ENCODE data around the gene COA8.

The COA8 gene

DNA sequence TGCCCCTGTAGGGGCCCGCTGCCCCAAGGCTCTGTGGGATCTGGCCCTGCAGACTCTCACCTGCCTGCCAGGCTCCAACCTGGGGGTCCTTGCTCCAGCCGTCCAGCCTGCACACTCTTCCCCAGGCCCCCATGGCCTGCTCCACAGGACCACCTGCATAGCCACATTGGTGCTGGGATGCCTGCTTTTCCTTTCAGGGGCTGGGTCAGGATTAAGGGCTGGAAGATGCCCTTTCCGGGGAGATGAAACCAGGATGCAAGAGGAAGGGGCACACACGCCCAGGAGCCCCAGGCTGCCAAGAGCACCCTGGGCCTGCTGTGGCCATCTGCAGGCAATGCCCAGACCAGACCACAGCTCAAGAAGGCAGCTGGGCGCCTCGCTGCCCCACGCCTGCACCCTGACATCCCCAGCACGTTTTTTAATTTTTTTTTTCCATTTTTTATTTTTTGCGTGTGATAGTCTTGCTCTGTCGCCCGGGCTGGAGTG lies 15.3 kb upstream of the COA8 start:
- DNase-seq (ENCODE audit: low read depth): no peak
- TF ChIP-seq, protein P1, sequence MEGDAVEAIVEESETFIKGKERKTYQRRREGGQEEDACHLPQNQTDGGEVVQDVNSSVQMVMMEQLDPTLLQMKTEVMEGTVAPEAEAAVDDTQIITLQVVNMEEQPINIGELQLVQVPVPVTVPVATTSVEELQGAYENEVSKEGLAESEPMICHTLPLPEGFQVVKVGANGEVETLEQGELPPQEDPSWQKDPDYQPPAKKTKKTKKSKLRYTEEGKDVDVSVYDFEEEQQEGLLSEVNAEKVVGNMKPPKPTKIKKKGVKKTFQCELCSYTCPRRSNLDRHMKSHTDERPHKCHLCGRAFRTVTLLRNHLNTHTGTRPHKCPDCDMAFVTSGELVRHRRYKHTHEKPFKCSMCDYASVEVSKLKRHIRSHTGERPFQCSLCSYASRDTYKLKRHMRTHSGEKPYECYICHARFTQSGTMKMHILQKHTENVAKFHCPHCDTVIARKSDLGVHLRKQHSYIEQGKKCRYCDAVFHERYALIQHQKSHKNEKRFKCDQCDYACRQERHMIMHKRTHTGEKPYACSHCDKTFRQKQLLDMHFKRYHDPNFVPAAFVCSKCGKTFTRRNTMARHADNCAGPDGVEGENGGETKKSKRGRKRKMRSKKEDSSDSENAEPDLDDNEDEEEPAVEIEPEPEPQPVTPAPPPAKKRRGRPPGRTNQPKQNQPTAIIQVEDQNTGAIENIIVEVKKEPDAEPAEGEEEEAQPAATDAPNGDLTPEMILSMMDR (conservative IDR thresholded peaks at IDR 0.05; ENCODE audit: control insufficient read depth, insufficient read depth, low read depth, low read length): no peak

DNA sequence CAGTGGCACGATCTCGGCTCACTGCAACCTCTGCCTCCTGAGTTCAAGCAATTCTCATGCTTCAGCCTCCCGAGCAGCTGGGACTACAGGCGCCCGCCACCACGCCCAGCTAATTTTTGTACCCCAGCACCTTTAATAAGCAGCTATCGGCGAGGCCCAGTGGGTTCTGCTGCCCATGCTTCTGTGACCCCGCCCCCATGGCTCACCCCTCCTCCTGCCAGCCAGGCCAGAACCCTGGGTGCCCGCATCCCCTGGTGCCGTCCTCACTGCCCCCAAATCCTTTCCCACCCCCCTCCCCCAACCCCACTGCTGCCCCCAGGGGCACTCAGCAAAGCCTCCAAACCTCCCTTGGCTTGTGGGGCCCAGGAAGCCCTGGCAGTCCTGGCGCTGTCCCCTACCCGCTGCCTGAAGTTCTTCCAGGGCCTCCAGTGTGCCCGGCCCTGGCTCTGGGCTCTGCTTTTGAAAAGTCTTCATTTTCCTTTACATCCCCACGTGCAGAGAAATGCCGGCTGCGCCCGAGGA lies 14.8 kb upstream of the COA8 start:
- no peak overlapping the region for H3K4me3 ChIP-seq (ENCODE audit: control insufficient read depth, low read depth, low read length)
- DNase-seq (ENCODE audit: low read depth): no peak
- TF ChIP-seq, protein P1 (conservative IDR thresholded peaks at IDR 0.05; ENCODE audit: control insufficient read depth, insufficient read depth, low read depth, low read length): no peak

More for the DNA sequence above, 15.3 kb upstream of the COA8 start:
- H3K4me3 ChIP-seq (ENCODE audit: control insufficient read depth, low read depth, low read length): no peak overlapping the region

DNA sequence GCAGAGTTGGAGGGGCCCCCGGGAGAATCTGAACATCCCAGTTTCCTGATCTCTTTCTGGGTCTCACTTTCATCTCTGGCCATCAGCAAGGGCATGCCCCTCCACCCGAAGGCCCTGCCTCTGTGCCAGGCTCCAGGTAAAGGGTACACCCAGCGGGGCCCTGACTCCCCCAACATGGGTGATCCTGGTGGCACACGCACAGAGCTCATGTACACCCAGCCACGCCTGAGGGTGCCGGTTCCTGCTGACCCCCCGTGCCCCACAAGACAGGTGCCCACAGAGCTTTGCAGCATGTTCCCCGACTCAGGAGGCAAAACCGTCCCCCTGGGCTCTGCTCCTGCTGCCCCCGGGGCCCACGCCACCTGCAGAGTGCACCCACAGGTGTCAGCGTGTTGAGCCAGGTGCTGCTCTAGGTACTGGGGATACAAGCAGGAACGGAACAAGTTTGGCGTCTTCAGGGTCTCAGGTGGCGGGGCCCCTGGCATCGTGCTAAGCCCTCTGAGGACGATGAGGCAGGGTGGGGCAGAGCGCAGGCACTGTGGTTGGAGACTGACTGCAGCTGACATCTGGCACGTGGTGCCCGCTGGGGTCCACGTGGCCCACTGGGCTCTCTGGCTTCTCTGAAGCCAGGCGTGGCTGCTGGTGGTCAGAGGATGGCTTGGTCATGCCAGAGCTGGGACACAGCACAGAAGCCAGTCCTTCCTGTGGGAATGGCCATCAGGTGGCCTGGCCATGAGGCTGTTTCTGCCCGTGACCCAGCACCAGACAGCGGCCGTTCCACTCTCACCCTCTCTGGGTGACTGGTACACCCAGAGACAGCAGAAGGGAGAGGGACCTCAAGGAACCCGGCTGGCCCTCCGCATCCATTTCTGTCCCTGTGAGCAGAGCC lies 14.1 kb upstream of the COA8 start:
- TF ChIP-seq, protein P1 (conservative IDR thresholded peaks at IDR 0.05; ENCODE audit: control insufficient read depth, insufficient read depth, low read depth, low read length): no peak
- DNase-seq (ENCODE audit: low read depth): no peak
- H3K4me3 ChIP-seq (ENCODE audit: control insufficient read depth, low read depth, low read length): no peak overlapping the region

DNA sequence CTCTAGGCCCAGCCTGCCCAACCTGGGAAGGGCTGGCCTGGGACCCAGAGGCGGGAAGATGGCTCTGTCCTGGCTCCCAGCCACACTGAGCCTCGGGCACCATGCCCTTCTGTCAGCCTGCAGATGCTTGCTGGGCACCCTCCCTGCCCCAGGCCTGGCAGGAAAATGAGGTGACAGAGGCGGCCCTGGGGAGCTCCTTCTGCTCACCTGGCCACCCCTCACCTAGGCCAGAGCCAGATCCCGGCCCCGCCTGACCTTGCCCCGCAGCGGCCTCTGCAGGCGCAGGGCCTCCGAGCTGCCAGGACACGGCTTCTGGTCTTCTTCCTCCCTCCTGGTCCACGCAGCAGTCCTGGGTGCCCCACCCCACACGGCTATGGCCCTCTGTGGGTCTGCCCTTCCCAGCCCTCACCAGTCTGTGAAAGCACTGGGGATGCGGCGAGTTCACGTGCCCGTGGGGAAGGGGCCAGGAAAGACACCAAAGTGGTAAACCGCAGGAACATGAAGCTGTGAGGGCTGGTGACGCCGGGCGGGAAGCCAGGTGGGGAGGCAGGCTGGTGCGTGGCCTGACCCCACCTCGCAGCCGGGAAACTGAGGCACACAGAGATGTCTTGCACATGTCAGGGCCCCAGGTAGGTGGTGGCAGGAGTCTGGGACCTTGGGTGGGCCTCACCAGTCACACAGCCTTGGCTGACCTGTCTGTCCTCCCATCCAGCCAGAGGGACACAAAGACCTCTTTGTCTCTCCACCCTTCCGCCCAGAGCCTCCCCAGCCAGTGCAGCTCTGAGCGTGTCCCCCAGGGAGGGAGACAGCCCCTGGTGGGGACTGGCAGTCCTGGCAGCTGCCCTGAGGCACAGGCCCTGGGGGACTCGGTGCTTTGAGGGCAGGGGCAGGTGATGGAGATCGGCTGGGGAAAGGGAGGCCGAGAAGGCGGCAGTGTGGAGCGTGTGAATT lies 13.1 kb upstream of the COA8 start:
- TF ChIP-seq, protein P1 (conservative IDR thresholded peaks at IDR 0.05; ENCODE audit: control insufficient read depth, insufficient read depth, low read depth, low read length): no peak
- DNase-seq (ENCODE audit: low read depth): no peak

DNA sequence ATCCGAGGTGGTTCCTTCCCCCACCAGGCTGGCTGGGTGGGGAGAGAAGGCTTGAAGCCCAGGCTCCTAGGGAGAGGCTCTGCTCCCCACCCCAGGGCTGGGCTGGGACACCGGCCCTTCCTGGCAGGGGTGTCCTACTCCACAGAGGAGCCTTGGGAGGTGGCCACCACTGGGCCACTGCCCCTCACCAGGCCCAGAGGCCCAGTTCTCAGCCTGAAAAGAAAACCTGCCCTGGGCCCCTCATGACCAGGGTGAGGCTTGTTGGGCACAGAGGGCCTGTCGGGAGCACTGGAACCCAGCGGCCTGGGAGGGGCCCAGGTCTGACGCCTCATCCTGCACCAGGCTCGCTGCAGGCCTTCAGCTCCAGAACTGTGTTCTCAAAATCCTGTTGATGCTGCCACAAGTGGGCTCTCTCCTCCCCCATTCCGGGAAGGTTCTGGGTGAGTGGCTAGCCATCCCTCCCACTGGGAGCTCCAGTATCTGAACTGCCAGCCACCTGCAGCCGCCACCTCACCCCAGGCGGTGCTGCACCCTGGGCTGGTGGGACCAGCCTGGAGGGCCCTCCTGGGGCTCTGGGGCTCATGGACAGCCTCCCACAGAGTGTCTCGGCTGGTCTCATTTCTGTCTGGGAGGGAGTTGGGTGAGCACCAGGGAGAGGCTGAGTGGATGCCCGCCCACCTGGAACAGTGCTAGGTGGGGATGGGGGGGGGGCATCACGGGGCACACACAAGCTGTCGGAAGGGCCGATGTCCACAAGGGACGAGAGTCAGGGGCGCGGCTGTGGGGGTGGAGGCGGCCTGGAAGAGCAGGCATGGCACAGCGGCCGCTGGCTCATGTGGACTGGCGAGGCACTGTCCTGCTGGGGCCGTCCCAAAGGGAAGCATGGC lies 12.1 kb upstream of the COA8 start:
- TF ChIP-seq, protein P1 (conservative IDR thresholded peaks at IDR 0.05; ENCODE audit: control insufficient read depth, insufficient read depth, low read depth, low read length): no peak
- DNase-seq (ENCODE audit: low read depth): no peak
- H3K4me3 ChIP-seq (ENCODE audit: control insufficient read depth, low read depth, low read length): no peak overlapping the region

More for the DNA sequence above, 13.1 kb upstream of the COA8 start:
- H3K4me3 ChIP-seq (ENCODE audit: control insufficient read depth, low read depth, low read length): no peak overlapping the region
